A673 (cell line): ENCODE measurements around the gene XDH. TPM values are rescaled to one million over a fixed set of nuclear protein-coding genes. Genes with fewer than 3 reads are reported as not detected.

Experiments
- BruUV-seq: library from RNA; stranded (reverse); fragments of 400-500 nt; replicated peaks from 2 replicates; lab custom pipeline; 2021; lab: Mats Ljungman, UMichigan
- CTCF ChIA-PET: fragments of 300-600 bp; sonication (Branson Sonifier 250); formaldehyde crosslinking; loops from one replicate; lab custom pipeline; 2022; ENCODE audit warnings: antibody characterized with exemption; lab: Charles Lee
- POLR2A ChIA-PET: fragments of 300-600 bp; sonication (Branson Sonifier 250); formaldehyde crosslinking; loops from one replicate; lab custom pipeline; 2022; ENCODE audit warnings: antibody characterized with exemption; ENCODE audit not compliant: low non-redundant PET; lab: Charles Lee
- DNase-seq: peaks from one replicate; pipeline ENCODE4 v3.0.0-alpha.2; 2015; ENCODE audit warnings: low spot score
- H3K27ac ChIP-seq: fragments of 200-600 bp; sonication (generic); 2 replicates; pipeline ENCODE4 v1.5.1; 2016; ENCODE audit warnings: mixed run types, low read depth, mild to moderate bottlenecking, mixed read lengths, antibody characterized with exemption, low read length; ENCODE audit not compliant: poor library complexity, severe bottlenecking
- H3K27me3 ChIP-seq: fragments of 200-600 bp; sonication (generic); replicated peaks from 2 replicates; pipeline ENCODE4 v1.6.1; 2017; ENCODE audit warnings: mixed run types, low read depth, mild to moderate bottlenecking, mixed read lengths, antibody characterized with exemption, low read length; ENCODE audit not compliant: insufficient read depth, poor library complexity
- H3K36me3 ChIP-seq: fragments of 200-600 bp; sonication (generic); 2 replicates; pipeline ENCODE4 v1.6.1; 2016; ENCODE audit warnings: mixed run types, mild to moderate bottlenecking, mixed read lengths, antibody characterized with exemption, low read length; ENCODE audit not compliant: insufficient read depth, poor library complexity, severe bottlenecking
- H3K4me1 ChIP-seq: fragments of 200-600 bp; sonication (generic); 2 replicates; pipeline ENCODE4 v1.6.1; 2017; ENCODE audit warnings: mixed run types, mild to moderate bottlenecking, mixed read lengths, antibody characterized with exemption, low read length; ENCODE audit not compliant: insufficient read depth, poor library complexity, severe bottlenecking
- H3K4me3 ChIP-seq: fragments of 200-600 bp; sonication (generic); 2 replicates; pipeline ENCODE4 v1.5.1; 2016; ENCODE audit warnings: low read depth, mixed run types, mild to moderate bottlenecking, mixed read lengths, low read length; ENCODE audit not compliant: poor library complexity, severe bottlenecking
- H3K9me3 ChIP-seq: fragments of 200-600 bp; sonication (generic); 2 replicates; pipeline ENCODE4 v1.6.1; 2016; ENCODE audit warnings: mixed run types, low read depth, mild to moderate bottlenecking, mixed read lengths, antibody characterized with exemption, low read length; ENCODE audit not compliant: poor library complexity, severe bottlenecking
- CTCF ChIP-seq: fragments of 300-800, 200-600 bp; sonication (generic); conservative IDR thresholded peaks from 2 replicates; pipeline ENCODE4 v1.5.1; 2017; ENCODE audit warnings: low read depth, mild to moderate bottlenecking, antibody characterized with exemption, low read length, moderate library complexity, mixed read lengths
- EZH2 ChIP-seq: fragments of 200-600 bp; sonication (generic); IDR thresholded peaks from 2 replicates; pipeline ENCODE4 v1.6.1; 2017; ENCODE audit warnings: borderline replicate concordance, low read depth, mild to moderate bottlenecking, mixed read lengths, antibody characterized with exemption, low read length; ENCODE audit not compliant: poor library complexity, severe bottlenecking
- intact Hi-C: fragments of 100-400 bp; cut with micrococcal nuclease; formaldehyde crosslinking; loops from one replicate; pipeline ENCODE4 v1.10.0; 2022; ENCODE audit not compliant: unreplicated experiment
- total RNA-seq: library from RNA; stranded (reverse); gene quantifications from 2 replicates; pipeline ENCODE4 v1.2.3, GENCODE V29; 2021

The XDH gene
- total RNA-seq, 1 experiment from 2014 or later = 0.19 TPM

DNA sequence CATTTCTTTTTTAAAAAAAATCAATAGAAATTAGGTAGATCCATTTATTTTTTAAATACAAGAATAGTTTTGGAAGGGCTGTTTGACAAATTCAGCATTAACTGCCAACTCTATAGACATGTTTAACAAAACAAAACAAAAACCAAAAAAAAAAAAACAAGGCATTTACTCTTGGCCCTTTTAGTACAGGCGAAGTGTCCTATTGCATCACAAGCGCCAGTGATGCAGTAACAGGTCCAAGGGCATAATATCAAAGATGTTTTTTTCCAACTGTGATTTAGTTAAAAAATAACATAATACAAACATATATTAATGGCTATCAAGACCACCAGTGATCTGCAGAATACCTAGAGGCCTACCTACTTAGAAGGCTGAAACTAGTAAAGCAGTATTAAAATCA, 55.3 kb downstream of the XDH start:
- DNase-seq = no peak
- Histone ChIP-seq H3K27ac (no peak overlapping the region), H3K4me3 (no peak overlapping the region), H3K27me3 (peaks cover 8% of the 10 kb centered on the region), H3K36me3 (no peaks in the 10 kb centered on the region), H3K4me1 (no peaks in the 10 kb centered on the region), H3K9me3 (no peaks in the 10 kb centered on the region)
- no TSS peak for BruUV-seq
- POLR2A ChIA-PET = no interaction called here
- CTCF ChIA-PET = no interaction called here
- TF ChIP-seq CTCF = no peak
- no peak for TF ChIP-seq EZH2
- intact Hi-C loops = no loop called here

DNA sequence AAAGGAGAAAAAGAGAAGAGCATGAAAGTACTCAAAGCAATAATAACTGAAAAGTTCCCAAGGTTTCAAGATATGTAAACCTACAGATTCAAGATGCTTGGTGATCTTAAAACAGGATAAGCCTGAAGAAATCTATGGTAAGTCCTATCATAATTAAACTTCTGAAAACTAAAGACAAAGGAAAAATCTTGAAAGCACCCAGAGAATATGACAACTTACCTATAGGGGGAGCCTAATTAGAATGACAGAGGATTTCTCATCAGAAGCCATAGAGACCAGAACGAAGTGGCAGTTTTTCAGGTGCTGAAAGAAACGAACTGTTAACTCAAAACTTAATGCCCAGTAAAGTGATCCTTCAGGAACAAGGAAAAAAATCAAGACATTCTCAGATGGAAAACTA, 59.7 kb downstream of the XDH start:
- peak; percentile 51 for TF ChIP-seq CTCF
- no peak for TF ChIP-seq EZH2
- ChIA-PET POLR2A (no interaction called here), CTCF (no interaction called here)
- no peaks in the 10 kb centered on the region for H3K36me3 ChIP-seq
- no peak overlapping the region for H3K27ac ChIP-seq
- DNase-seq = peak; percentile 20
- H3K4me3 ChIP-seq = no peak overlapping the region
- no peaks in the 10 kb centered on the region for H3K4me1 ChIP-seq
- peaks cover 27% of the 10 kb centered on the region for H3K27me3 ChIP-seq
- no TSS peak for BruUV-seq
- no peaks in the 10 kb centered on the region for H3K9me3 ChIP-seq
- intact Hi-C loops = no loop called here

DNA sequence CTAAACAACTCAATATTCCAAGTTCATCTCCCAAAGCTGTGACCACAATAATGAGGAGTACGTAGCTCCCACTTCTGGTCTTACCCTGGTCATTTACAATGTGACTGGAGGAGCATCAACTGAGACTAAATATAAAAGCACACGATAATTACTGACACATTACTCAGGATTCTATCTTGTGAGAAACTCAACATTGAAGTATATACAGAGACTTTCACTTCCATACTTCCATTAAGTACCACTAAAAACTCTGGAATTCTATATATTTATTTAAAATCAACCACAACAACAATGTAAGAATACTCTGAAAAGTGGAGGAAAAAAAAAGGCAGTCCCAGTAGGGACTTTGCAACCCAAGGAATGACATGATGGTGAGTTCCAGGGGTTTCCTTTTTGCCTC, 61.4 kb downstream of the XDH start:
- Histone ChIP-seq H3K4me3 (no peak overlapping the region), H3K27me3 (peaks cover 27% of the 10 kb centered on the region), H3K9me3 (no peaks in the 10 kb centered on the region), H3K4me1 (no peaks in the 10 kb centered on the region), H3K27ac (no peak overlapping the region), H3K36me3 (no peaks in the 10 kb centered on the region)
- CTCF ChIA-PET = no interaction called here
- TF ChIP-seq EZH2 (no peak), CTCF (no peak)
- intact Hi-C loops = no loop called here
- DNase-seq = no peak
- POLR2A ChIA-PET = no interaction called here
- no TSS peak for BruUV-seq
